MM.1S (cell line): ENCODE results near the gene PCYOX1L.

Source experiments
- DNase-seq: peaks from one replicate; pipeline ENCODE4 v3.0.0-alpha.2; 2015
- H2AFZ ChIP-seq: fragments of 300-600 bp; sonication (generic); 2 replicates; pipeline ENCODE4 v1.6.0; 2016; ENCODE audit warnings: antibody characterized with exemption, low read length
- H3F3A ChIP-seq: fragments of 300-600 bp; sonication (generic); 2 replicates; pipeline ENCODE4 v1.6.1; 2016; ENCODE audit warnings: mild to moderate bottlenecking, antibody characterized with exemption, low read length, moderate library complexity, mixed read lengths; ENCODE audit not compliant: insufficient read depth
- H3K27ac ChIP-seq: fragments of 300-600 bp; sonication (generic); 2 replicates; pipeline ENCODE4 v1.5.1; 2016; ENCODE audit warnings: mild to moderate bottlenecking, low read length
- H3K27me3 ChIP-seq: fragments of 300-600 bp; sonication (generic); replicated peaks from 2 replicates; pipeline ENCODE4 v1.6.0; 2016; ENCODE audit warnings: low read length; ENCODE audit not compliant: insufficient read depth
- H3K36me3 ChIP-seq: fragments of 300-600 bp; sonication (generic); replicated peaks from 2 replicates; pipeline ENCODE4 v1.6.1; 2016; ENCODE audit warnings: mild to moderate bottlenecking, low read length, mixed read lengths; ENCODE audit not compliant: insufficient read depth
- H3K4me1 ChIP-seq: fragments of 300-600 bp; sonication (generic); 2 replicates; pipeline ENCODE4 v1.6.1; 2016; ENCODE audit warnings: low read length, mixed read lengths
- H3K4me2 ChIP-seq: fragments of 300-600 bp; sonication (generic); 2 replicates; pipeline ENCODE4 v1.6.0; 2016; ENCODE audit warnings: low read depth, low read length
- H3K4me3 ChIP-seq: fragments of 300-600 bp; sonication (generic); 2 replicates; pipeline ENCODE4 v1.5.1; 2016; ENCODE audit warnings: low read length, mixed read lengths
- H3K79me2 ChIP-seq: fragments of 300-600 bp; sonication (generic); 2 replicates; pipeline ENCODE4 v1.6.1; 2016; ENCODE audit warnings: mixed run types, low read length, mixed read lengths
- H3K9ac ChIP-seq: fragments of 300-600 bp; sonication (generic); 2 replicates; pipeline ENCODE4 v1.6.1; 2016; ENCODE audit warnings: low read length, mixed read lengths
- H3K9me2 ChIP-seq: fragments of 300-600 bp; sonication (generic); replicated peaks from 2 replicates; pipeline ENCODE4 v1.6.1; 2016; ENCODE audit warnings: mild to moderate bottlenecking, low read length, mixed read lengths; ENCODE audit not compliant: insufficient read depth
- H3K9me3 ChIP-seq: fragments of 300-600 bp; sonication (generic); replicated peaks from 2 replicates; pipeline ENCODE4 v1.6.1; 2016; ENCODE audit warnings: mild to moderate bottlenecking, low read length, mixed read lengths; ENCODE audit not compliant: insufficient read depth
- H4K20me1 ChIP-seq: fragments of 300-600 bp; sonication (generic); 2 replicates; pipeline ENCODE4 v1.6.1; 2016; ENCODE audit warnings: mild to moderate bottlenecking, low read length, moderate library complexity, mixed read lengths; ENCODE audit not compliant: insufficient read depth
- CTCF ChIP-seq: fragments of 300-600 bp; sonication (generic); IDR thresholded peaks from 2 replicates; pipeline ENCODE4 v1.5.1; 2016; ENCODE audit warnings: antibody characterized with exemption, low read length, mixed read lengths
- EZH2 ChIP-seq: fragments of 300-600 bp; sonication (generic); optimal IDR thresholded peaks from 2 replicates; pipeline ENCODE3; 2017; ENCODE audit warnings: low read depth, mild to moderate bottlenecking, antibody characterized with exemption, low read length, mixed read lengths
- EZH2phosphoT487 ChIP-seq: fragments of 300-600 bp; sonication (generic); IDR thresholded peaks from 2 replicates; pipeline ENCODE4 v1.6.1; 2018; ENCODE audit warnings: antibody characterized with exemption, low read length

Gene PCYOX1L

GRCh38 chr5:149380466-149381121, 22.7 kb downstream of the PCYOX1L start:
- Histone ChIP-seq H3K4me1 (no peaks in the 10 kb centered on the region), H3K27ac (no peak overlapping the region), H3K36me3 (no peaks in the 10 kb centered on the region), H4K20me1 (no peaks in the 10 kb centered on the region), H3K4me2 (no peak overlapping the region), H2AFZ (no peak overlapping the region), H3K27me3 (no peaks in the 10 kb centered on the region), H3K9ac (no peak overlapping the region), H3K79me2 (no peaks in the 10 kb centered on the region), H3F3A (no peaks in the 10 kb centered on the region), H3K4me3 (no peak overlapping the region), H3K9me3 (no peaks in the 10 kb centered on the region), H3K9me2 (no peaks in the 10 kb centered on the region)
- TF ChIP-seq EZH2 (no peak), CTCF (no peak), EZH2phosphoT487 (no peak)
- DNase-seq, result no peak

GRCh38 chr5:149381261-149381985, 23.6 kb downstream of the PCYOX1L start:
- Histone ChIP-seq H3K4me1 (no peaks in the 10 kb centered on the region), H3K4me3 (no peak overlapping the region), H3K36me3 (no peaks in the 10 kb centered on the region), H3K4me2 (no peak overlapping the region), H3K79me2 (no peaks in the 10 kb centered on the region), H3K27me3 (no peaks in the 10 kb centered on the region), H3K9me2 (no peaks in the 10 kb centered on the region), H3F3A (no peaks in the 10 kb centered on the region), H2AFZ (peak overlapping the region; percentile 46), H4K20me1 (no peaks in the 10 kb centered on the region), H3K27ac (no peak overlapping the region), H3K9me3 (no peaks in the 10 kb centered on the region), H3K9ac (no peak overlapping the region)
- no peak for TF ChIP-seq CTCF
- TF ChIP-seq EZH2phosphoT487, result no peak
- no peak for TF ChIP-seq EZH2
- DNase-seq, result no peak

GRCh38 chr5:149381986-149382338, 24.1 kb downstream of the PCYOX1L start:
- Histone ChIP-seq H3K4me3 (no peak overlapping the region), H3K9me3 (no peaks in the 10 kb centered on the region), H4K20me1 (no peaks in the 10 kb centered on the region), H3K27me3 (no peaks in the 10 kb centered on the region), H3K79me2 (no peaks in the 10 kb centered on the region), H3K27ac (no peak overlapping the region), H2AFZ (peak overlapping the region; percentile 46), H3K36me3 (no peaks in the 10 kb centered on the region), H3K4me1 (no peaks in the 10 kb centered on the region), H3K9me2 (no peaks in the 10 kb centered on the region), H3K4me2 (no peak overlapping the region), H3F3A (no peaks in the 10 kb centered on the region), H3K9ac (no peak overlapping the region)
- DNase-seq, result peak; percentile 56
- TF ChIP-seq CTCF (peak; percentile 91), EZH2 (no peak)
